Prostate gland (tissue), 2 donors: Measurements from ENCODE around the gene GGACT.

ENCODE experiments used
- POLR2A ChIP-seq: fragments of 450-650 bp; IDR thresholded peaks from one replicate; pipeline ENCODE4 v1.6.1; 2016; ENCODE audit warnings: antibody characterized with exemption, mild to moderate bottlenecking
- POLR2AphosphoS5 ChIP-seq: sonication (generic); formaldehyde crosslinking; IDR thresholded peaks from one replicate; pipeline ENCODE4 v1.6.1; 2017; ENCODE audit warnings: antibody characterized with exemption
- TF ChIP-seq, protein P1 (sequence below), 4 experiments: fragments of 200-600 bp in 2 of 4; fragments of 450-650 bp in 2 of 4; sonication (generic) in 2 of 4; IDR thresholded peaks; 1 replicate in 3 of 4; 2 replicates in 1 of 4; pipeline ENCODE4 v1.5.1; 2016 to 2019; ENCODE audit warnings: antibody characterized with exemption in 4 of 4, mild to moderate bottlenecking in 2 of 4, moderate library complexity in 2 of 4

GRCh38 chr13:100517135-100517534 is 71.5 kb downstream of the GGACT start:
- TF ChIP-seq, protein P1, sequence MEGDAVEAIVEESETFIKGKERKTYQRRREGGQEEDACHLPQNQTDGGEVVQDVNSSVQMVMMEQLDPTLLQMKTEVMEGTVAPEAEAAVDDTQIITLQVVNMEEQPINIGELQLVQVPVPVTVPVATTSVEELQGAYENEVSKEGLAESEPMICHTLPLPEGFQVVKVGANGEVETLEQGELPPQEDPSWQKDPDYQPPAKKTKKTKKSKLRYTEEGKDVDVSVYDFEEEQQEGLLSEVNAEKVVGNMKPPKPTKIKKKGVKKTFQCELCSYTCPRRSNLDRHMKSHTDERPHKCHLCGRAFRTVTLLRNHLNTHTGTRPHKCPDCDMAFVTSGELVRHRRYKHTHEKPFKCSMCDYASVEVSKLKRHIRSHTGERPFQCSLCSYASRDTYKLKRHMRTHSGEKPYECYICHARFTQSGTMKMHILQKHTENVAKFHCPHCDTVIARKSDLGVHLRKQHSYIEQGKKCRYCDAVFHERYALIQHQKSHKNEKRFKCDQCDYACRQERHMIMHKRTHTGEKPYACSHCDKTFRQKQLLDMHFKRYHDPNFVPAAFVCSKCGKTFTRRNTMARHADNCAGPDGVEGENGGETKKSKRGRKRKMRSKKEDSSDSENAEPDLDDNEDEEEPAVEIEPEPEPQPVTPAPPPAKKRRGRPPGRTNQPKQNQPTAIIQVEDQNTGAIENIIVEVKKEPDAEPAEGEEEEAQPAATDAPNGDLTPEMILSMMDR (IDR thresholded peaks at IDR 0.05), result no peak
- no peak for TF ChIP-seq POLR2A
- TF ChIP-seq POLR2AphosphoS5, result no peak
